Measurements from ENCODE around the gene STBD1. TPM values are rescaled to one million over a fixed set of nuclear protein-coding genes. Genes with fewer than 3 reads are reported as not detected.

Gene STBD1
- total and polyA plus RNA-seq, 4 donors: 10.3 to 42.5 (median 30.3) TPM

DNA sequence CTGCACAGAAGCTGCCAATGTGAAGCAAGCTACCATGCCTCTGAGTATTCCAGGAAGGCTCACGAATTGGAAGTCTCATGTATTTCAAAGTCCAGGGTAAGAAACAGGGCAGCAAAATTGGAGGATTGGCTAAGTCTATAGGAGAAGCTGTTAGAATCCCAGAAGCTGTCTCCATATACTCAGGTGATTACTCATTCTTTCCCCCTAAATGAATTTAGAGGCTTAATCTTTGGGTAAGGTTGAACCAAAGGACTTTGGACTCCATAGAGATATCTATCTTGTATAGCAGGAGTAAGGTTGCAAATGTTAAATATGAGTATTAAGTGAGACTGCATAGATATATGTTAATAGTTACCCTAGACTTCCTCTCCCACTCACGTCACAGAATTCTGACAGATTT is 36.3 kb downstream of the STBD1 start:
- H3K27ac ChIP-seq (ENCODE audit: low read depth in 1 of 2, low read length in 2 of 2): no peak overlapping the region
- DNase-seq (ENCODE audit: low spot score): no peak

DNA sequence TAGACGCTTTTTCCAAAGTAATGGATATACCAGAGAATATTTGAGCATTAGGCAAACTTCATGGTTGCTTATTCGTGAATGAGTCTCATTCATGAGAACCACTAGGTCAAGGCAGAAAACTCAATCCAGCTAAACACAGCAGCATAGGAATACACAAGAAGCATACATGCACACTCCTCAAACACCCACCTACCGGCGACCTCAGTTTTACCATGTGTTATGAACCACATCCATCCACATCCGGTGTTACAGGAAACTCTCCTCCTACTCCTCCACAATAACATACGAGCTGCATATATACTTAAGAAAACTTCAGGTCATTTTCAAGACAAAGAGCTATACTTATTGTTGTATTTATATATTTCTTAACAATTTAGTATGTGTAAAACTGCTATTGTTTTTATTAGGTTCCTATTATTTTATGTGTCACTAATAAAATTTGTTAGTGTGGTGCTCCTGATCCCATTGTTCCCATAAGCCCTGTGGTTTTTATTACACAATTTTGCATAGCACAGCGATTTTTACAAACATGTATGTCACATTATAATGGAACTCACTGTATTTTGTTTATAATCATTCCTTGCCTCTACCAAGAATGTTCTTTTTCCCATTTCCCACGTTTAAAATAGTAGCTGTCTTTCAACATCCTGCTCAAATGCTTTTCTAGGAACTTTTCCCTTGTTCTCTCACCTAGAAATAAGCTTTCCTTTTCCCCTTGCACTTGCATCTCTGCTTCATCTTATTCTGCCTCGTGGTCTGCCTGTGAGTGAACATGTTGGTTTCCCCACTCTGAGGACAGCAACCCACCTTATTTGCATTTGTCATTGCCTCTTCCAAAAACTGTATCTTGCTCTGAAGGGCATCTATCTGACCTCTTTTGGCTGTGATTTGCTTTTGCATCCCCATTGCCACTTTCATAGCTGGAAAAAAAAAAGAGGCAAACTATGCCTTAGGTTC is 48.3 kb downstream of the STBD1 start:
- H3K4me3 ChIP-seq (ENCODE audit: low read depth in 1 of 3, low read length in 3 of 3): no peak overlapping the region
- no peaks in the 10 kb centered on the region for H3K4me1 ChIP-seq (ENCODE audit: control insufficient read depth in 4 of 4, insufficient read depth in 4 of 4, low read length in 3 of 4)
- no peak for DNase-seq (ENCODE audit: low spot score)
- WGBS: 82% methylated on average over 9 of the region's 9 CpGs
- peaks cover 0 to 4% (median 0%) of the 10 kb centered on the region in 4 donors for H3K36me3 ChIP-seq (ENCODE audit: control insufficient read depth in 4 of 4, insufficient read depth in 3 of 4, low read depth in 1 of 4, low read length in 3 of 4)
- H3K9ac ChIP-seq (ENCODE audit: low read depth in 1 of 2, low read length in 2 of 2): no peak overlapping the region
- TF ChIP-seq FOXA1 (IDR thresholded peaks at IDR 0.05) (no peak), RAD21 (IDR thresholded peaks at IDR 0.05) (no peak), FOXA2 (IDR thresholded peaks at IDR 0.05) (no peak), EGR1 (IDR thresholded peaks at IDR 0.05; ENCODE audit: low read depth in 2 of 2) (no peak), TAF1 (conservative IDR thresholded peaks at IDR 0.05) (no peak), HNF4G (IDR thresholded peaks at IDR 0.05) (no peak), NR2F2 (IDR thresholded peaks at IDR 0.05) (no peak), JUND (IDR thresholded peaks at IDR 0.05) (no peak), HNF4A (conservative IDR thresholded peaks at IDR 0.05) (no peak), GABPA (IDR thresholded peaks at IDR 0.05 in 1 of 2, conservative IDR thresholded peaks at IDR 0.05 in 1 of 2) (no peak)
- TF ChIP-seq, protein P1, sequence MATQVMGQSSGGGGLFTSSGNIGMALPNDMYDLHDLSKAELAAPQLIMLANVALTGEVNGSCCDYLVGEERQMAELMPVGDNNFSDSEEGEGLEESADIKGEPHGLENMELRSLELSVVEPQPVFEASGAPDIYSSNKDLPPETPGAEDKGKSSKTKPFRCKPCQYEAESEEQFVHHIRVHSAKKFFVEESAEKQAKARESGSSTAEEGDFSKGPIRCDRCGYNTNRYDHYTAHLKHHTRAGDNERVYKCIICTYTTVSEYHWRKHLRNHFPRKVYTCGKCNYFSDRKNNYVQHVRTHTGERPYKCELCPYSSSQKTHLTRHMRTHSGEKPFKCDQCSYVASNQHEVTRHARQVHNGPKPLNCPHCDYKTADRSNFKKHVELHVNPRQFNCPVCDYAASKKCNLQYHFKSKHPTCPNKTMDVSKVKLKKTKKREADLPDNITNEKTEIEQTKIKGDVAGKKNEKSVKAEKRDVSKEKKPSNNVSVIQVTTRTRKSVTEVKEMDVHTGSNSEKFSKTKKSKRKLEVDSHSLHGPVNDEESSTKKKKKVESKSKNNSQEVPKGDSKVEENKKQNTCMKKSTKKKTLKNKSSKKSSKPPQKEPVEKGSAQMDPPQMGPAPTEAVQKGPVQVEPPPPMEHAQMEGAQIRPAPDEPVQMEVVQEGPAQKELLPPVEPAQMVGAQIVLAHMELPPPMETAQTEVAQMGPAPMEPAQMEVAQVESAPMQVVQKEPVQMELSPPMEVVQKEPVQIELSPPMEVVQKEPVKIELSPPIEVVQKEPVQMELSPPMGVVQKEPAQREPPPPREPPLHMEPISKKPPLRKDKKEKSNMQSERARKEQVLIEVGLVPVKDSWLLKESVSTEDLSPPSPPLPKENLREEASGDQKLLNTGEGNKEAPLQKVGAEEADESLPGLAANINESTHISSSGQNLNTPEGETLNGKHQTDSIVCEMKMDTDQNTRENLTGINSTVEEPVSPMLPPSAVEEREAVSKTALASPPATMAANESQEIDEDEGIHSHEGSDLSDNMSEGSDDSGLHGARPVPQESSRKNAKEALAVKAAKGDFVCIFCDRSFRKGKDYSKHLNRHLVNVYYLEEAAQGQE (IDR thresholded peaks at IDR 0.05): no peak
- TF ChIP-seq, protein P2, sequence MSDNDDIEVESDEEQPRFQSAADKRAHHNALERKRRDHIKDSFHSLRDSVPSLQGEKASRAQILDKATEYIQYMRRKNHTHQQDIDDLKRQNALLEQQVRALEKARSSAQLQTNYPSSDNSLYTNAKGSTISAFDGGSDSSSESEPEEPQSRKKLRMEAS (IDR thresholded peaks at IDR 0.05): no peak
- TF ChIP-seq, protein P3, sequence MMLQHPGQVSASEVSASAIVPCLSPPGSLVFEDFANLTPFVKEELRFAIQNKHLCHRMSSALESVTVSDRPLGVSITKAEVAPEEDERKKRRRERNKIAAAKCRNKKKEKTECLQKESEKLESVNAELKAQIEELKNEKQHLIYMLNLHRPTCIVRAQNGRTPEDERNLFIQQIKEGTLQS (IDR thresholded peaks at IDR 0.05): no peak
- TF ChIP-seq, protein P4, sequence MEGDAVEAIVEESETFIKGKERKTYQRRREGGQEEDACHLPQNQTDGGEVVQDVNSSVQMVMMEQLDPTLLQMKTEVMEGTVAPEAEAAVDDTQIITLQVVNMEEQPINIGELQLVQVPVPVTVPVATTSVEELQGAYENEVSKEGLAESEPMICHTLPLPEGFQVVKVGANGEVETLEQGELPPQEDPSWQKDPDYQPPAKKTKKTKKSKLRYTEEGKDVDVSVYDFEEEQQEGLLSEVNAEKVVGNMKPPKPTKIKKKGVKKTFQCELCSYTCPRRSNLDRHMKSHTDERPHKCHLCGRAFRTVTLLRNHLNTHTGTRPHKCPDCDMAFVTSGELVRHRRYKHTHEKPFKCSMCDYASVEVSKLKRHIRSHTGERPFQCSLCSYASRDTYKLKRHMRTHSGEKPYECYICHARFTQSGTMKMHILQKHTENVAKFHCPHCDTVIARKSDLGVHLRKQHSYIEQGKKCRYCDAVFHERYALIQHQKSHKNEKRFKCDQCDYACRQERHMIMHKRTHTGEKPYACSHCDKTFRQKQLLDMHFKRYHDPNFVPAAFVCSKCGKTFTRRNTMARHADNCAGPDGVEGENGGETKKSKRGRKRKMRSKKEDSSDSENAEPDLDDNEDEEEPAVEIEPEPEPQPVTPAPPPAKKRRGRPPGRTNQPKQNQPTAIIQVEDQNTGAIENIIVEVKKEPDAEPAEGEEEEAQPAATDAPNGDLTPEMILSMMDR (IDR thresholded peaks at IDR 0.05; ENCODE audit: low read depth, low read length, missing input control): no peak
- TF ChIP-seq, protein P5, sequence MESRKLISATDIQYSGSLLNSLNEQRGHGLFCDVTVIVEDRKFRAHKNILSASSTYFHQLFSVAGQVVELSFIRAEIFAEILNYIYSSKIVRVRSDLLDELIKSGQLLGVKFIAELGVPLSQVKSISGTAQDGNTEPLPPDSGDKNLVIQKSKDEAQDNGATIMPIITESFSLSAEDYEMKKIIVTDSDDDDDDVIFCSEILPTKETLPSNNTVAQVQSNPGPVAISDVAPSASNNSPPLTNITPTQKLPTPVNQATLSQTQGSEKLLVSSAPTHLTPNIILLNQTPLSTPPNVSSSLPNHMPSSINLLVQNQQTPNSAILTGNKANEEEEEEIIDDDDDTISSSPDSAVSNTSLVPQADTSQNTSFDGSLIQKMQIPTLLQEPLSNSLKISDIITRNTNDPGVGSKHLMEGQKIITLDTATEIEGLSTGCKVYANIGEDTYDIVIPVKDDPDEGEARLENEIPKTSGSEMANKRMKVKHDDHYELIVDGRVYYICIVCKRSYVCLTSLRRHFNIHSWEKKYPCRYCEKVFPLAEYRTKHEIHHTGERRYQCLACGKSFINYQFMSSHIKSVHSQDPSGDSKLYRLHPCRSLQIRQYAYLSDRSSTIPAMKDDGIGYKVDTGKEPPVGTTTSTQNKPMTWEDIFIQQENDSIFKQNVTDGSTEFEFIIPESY (IDR thresholded peaks at IDR 0.05): no peak
- no peak overlapping the region for H3K27ac ChIP-seq (ENCODE audit: low read depth in 1 of 2, low read length in 2 of 2)
- H3K9me3 ChIP-seq (ENCODE audit: control insufficient read depth in 4 of 4, low read length in 3 of 4): no peaks in the 10 kb centered on the region
- no peaks in the 10 kb centered on the region for H3K27me3 ChIP-seq (ENCODE audit: control insufficient read depth in 4 of 4, insufficient read depth in 4 of 4, low read length in 3 of 4)

More for the DNA sequence above, 36.3 kb downstream of the STBD1 start:
- Histone ChIP-seq H3K9ac (ENCODE audit: low read depth in 1 of 2, low read length in 2 of 2) (no peak overlapping the region), H3K4me1 (ENCODE audit: control insufficient read depth in 4 of 4, insufficient read depth in 4 of 4, low read length in 3 of 4) (peaks cover 0 to 3% (median 0%) of the 10 kb centered on the region in 4 donors), H3K27me3 (ENCODE audit: control insufficient read depth in 4 of 4, insufficient read depth in 4 of 4, low read length in 3 of 4) (no peaks in the 10 kb centered on the region), H3K4me3 (ENCODE audit: low read depth in 1 of 3, low read length in 3 of 3) (no peak overlapping the region), H3K9me3 (ENCODE audit: control insufficient read depth in 4 of 4, low read length in 3 of 4) (no peaks in the 10 kb centered on the region), H3K36me3 (ENCODE audit: control insufficient read depth in 4 of 4, insufficient read depth in 3 of 4, low read depth in 1 of 4, low read length in 3 of 4) (peaks cover 0 to 3% (median 0%) of the 10 kb centered on the region in 4 donors)
- WGBS: 78% methylated on average over 2 of the region's 2 CpGs
- TF ChIP-seq HNF4A (conservative IDR thresholded peaks at IDR 0.05): peak in 1 of 2 donors; percentile 40
- no peak for TF ChIP-seq RAD21 (IDR thresholded peaks at IDR 0.05)

Measured in liver (tissue), 9 donors.